OCI-LY3 (cell line): Measurements from ENCODE around the gene ARNT2.

ENCODE experiments used
- H2AFZ ChIP-seq: fragments of 200-600, 300-600 bp; shearing (Covaris generic); 2 replicates; pipeline ENCODE4 v1.6.0; 2014; ENCODE audit warnings: antibody characterized with exemption, low read depth, low read length
- H3K27ac ChIP-seq: fragments of 200-600, 300-600 bp; sonication (generic); 2 replicates; pipeline ENCODE4 v1.5.1; 2014; ENCODE audit warnings: mild to moderate bottlenecking, low read length, moderate library complexity, mixed read lengths
- H3K27me3 ChIP-seq: fragments of 200-600, 300-600 bp; sonication (generic); 2 replicates; pipeline ENCODE4 v1.6.1; 2014; ENCODE audit warnings: low read depth, low read length, mixed read lengths
- H3K36me3 ChIP-seq: fragments of 200-600, 300-600 bp; sonication (generic); replicated peaks from 2 replicates; pipeline ENCODE3; 2014; ENCODE audit warnings: low read depth, low read length, mixed read lengths
- H3K4me1 ChIP-seq: fragments of 300-600, 200-600 bp; sonication (generic); 2 replicates; pipeline ENCODE4 v1.6.1; 2014; ENCODE audit warnings: low read length, mixed read lengths
- H3K4me2 ChIP-seq: fragments of 200-600, 300-600 bp; sonication (generic); 2 replicates; pipeline ENCODE4 v1.6.1; 2014; ENCODE audit warnings: low read length, mixed read lengths
- H3K4me3 ChIP-seq: fragments of 300-600, 200-600 bp; sonication (generic); 2 replicates; pipeline ENCODE4 v1.5.1; 2014; ENCODE audit warnings: antibody characterized with exemption, mild to moderate bottlenecking, low read length, moderate library complexity
- H3K79me2 ChIP-seq: fragments of 300-600, 200-600 bp; shearing (Covaris generic); 2 replicates; pipeline ENCODE4 v1.6.1; 2014; ENCODE audit warnings: mild to moderate bottlenecking, low read length, mixed read lengths
- H3K9ac ChIP-seq: fragments of 300-600, 200-600 bp; shearing (Covaris generic); 2 replicates; pipeline ENCODE4 v1.6.0; 2014; ENCODE audit warnings: mild to moderate bottlenecking, low read length, moderate library complexity
- H3K9me3 ChIP-seq: fragments of 200-600, 300-600 bp; shearing (Covaris generic); 2 replicates; pipeline ENCODE4 v1.6.1; 2014; ENCODE audit warnings: low read length, mixed read lengths; ENCODE audit not compliant: insufficient read depth
- H4K20me1 ChIP-seq: fragments of 200-600, 300-600 bp; sonication (generic); 2 replicates; pipeline ENCODE4 v1.6.1; 2016; ENCODE audit warnings: low read length, mixed read lengths; ENCODE audit not compliant: insufficient read depth
- EZH2phosphoT487 ChIP-seq: fragments of 200-600 bp; shearing (Covaris generic); IDR thresholded peaks from 2 replicates; pipeline ENCODE4 v1.6.1; 2018; ENCODE audit warnings: antibody characterized with exemption, mixed run types, low read depth
- TF ChIP-seq, protein P1 (sequence below): fragments of 200-600, 300-600 bp; sonication (generic); IDR thresholded peaks from 2 replicates; pipeline ENCODE4 v1.5.1; 2014; ENCODE audit warnings: antibody characterized with exemption, low read length, low read depth

The ARNT2 gene

DNA sequence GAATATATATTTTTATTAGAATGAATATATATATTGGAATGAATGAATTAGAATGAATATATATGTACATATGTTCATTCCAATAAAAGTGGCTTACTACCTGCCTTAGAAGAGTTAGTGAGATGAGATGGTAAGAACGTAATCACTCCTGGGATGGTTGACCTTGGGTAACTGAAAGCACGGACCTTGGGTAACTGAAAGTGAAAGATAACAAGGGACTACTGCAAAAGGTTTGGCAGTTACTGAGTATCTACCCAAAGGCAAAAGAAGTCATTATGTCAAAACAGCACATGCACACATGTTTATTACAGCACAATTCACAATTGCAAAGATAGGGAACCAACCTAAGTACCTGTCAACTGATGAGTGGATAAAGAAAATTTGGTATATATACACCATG, 16.5 kb downstream of the ARNT2 start:
- Histone ChIP-seq H3K4me3 (no peak overlapping the region), H4K20me1 (no peaks in the 10 kb centered on the region), H2AFZ (no peak overlapping the region), H3K9ac (no peak overlapping the region), H3K27ac (no peak overlapping the region), H3K36me3 (no peaks in the 10 kb centered on the region), H3K27me3 (peaks cover 28% of the 10 kb centered on the region), H3K4me2 (no peak overlapping the region), H3K9me3 (no peaks in the 10 kb centered on the region), H3K79me2 (no peaks in the 10 kb centered on the region), H3K4me1 (0 out of 2 replicates have a peak, but pooled peaks cover 4% of the 10 kb centered on the region)
- no peak for TF ChIP-seq EZH2phosphoT487
- TF ChIP-seq, protein P1, sequence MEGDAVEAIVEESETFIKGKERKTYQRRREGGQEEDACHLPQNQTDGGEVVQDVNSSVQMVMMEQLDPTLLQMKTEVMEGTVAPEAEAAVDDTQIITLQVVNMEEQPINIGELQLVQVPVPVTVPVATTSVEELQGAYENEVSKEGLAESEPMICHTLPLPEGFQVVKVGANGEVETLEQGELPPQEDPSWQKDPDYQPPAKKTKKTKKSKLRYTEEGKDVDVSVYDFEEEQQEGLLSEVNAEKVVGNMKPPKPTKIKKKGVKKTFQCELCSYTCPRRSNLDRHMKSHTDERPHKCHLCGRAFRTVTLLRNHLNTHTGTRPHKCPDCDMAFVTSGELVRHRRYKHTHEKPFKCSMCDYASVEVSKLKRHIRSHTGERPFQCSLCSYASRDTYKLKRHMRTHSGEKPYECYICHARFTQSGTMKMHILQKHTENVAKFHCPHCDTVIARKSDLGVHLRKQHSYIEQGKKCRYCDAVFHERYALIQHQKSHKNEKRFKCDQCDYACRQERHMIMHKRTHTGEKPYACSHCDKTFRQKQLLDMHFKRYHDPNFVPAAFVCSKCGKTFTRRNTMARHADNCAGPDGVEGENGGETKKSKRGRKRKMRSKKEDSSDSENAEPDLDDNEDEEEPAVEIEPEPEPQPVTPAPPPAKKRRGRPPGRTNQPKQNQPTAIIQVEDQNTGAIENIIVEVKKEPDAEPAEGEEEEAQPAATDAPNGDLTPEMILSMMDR, result no peak

DNA sequence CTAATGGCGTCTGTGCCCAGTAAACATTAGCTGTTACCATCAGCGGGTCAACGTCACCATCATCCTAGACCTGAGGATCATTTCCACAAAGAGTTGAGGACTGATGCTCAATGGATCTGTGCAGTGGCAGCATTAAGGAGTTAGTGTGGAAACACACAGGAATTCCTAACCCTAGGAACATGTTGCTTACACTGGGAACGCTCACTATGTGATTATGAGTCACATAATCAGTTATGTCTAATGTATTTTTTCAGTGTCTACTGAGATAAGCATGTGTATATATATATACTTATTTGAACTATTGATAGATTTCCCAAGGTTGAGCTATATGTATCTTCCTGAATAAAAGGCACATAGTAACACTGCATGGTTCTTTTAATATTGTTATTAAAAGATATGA, 19.0 kb downstream of the ARNT2 start:
- no peaks in the 10 kb centered on the region for H3K9me3 ChIP-seq
- no peak overlapping the region for H2AFZ ChIP-seq
- H3K27ac ChIP-seq, result no peak overlapping the region
- TF ChIP-seq EZH2phosphoT487, result no peak
- TF ChIP-seq, protein P1, result no peak
- H4K20me1 ChIP-seq, result no peaks in the 10 kb centered on the region
- no peaks in the 10 kb centered on the region for H3K36me3 ChIP-seq
- no peak overlapping the region for H3K4me2 ChIP-seq
- H3K4me1 ChIP-seq, result 0 out of 2 replicates have a peak, but pooled peaks cover 4% of the 10 kb centered on the region
- H3K4me3 ChIP-seq, result no peak overlapping the region
- no peak overlapping the region for H3K9ac ChIP-seq
- no peaks in the 10 kb centered on the region for H3K79me2 ChIP-seq
- peaks cover 5% of the 10 kb centered on the region; the same call in 1 of the 2 replicates for H3K27me3 ChIP-seq

DNA sequence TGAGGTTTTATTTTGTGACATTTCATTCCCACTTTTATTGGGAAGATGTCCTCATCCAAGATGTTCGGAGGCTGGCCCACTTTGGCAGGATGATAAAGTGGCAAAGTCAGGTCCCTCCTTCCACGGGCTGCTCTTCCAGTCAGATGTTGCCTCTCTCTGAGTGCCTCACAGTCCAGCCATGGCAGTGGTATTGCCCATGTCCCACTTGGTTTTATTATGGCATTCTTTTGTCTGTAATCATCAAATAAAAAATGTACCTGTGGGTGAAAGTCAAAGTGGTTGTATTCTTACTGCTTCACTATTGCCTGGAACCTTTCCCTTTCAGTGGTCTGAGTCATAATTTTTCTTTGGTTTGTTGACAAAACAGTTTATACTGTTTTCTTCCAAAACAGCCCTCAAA, 20.2 kb downstream of the ARNT2 start:
- no peaks in the 10 kb centered on the region for H3K27me3 ChIP-seq
- H3K9ac ChIP-seq, result no peak overlapping the region
- H3K4me2 ChIP-seq, result no peak overlapping the region
- no peaks in the 10 kb centered on the region for H3K79me2 ChIP-seq
- H2AFZ ChIP-seq, result no peak overlapping the region
- H4K20me1 ChIP-seq, result no peaks in the 10 kb centered on the region
- TF ChIP-seq EZH2phosphoT487, result no peak
- TF ChIP-seq, protein P1, result no peak
- no peak overlapping the region for H3K27ac ChIP-seq
- no peak overlapping the region for H3K4me3 ChIP-seq
- H3K9me3 ChIP-seq, result no peaks in the 10 kb centered on the region
- no peaks in the 10 kb centered on the region for H3K36me3 ChIP-seq
- H3K4me1 ChIP-seq, result 0 out of 2 replicates have a peak, but pooled peaks cover 3% of the 10 kb centered on the region

DNA sequence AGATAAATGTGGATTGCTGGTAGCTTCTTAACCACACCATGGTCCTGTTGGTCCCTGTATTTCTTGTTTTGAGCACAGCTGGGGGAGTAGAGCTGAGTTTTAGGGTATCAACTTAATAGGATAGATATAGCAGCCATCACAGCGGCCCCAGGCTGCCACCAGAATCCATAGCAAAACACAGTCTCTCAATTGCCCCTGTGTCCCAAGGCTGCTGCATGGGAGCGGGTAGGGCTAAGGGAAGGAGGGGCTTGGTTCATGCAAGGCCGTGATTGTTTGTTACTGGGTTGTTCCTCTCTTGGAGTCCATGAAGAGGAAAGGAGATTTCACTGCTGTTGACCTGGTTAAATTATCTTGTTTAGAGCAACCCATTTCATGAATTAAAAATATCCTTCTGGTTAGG, 22.1 kb downstream of the ARNT2 start:
- Histone ChIP-seq H3K27ac (no peak overlapping the region), H4K20me1 (no peaks in the 10 kb centered on the region), H3K36me3 (no peaks in the 10 kb centered on the region), H3K79me2 (no peaks in the 10 kb centered on the region), H2AFZ (no peak overlapping the region), H3K4me2 (no peak overlapping the region), H3K4me3 (no peak overlapping the region), H3K9me3 (no peaks in the 10 kb centered on the region), H3K4me1 (no peaks in the 10 kb centered on the region), H3K27me3 (no peaks in the 10 kb centered on the region), H3K9ac (no peak overlapping the region)
- TF ChIP-seq, protein P1, result no peak
- TF ChIP-seq EZH2phosphoT487, result no peak
